RWPE2 (cell line): ENCODE results near the gene VAMP3.

Experiments
- ATAC-seq: fragments of 200-7000 bp; cut with Tn5 transposase; 3 replicates; pipeline ENCODE4 v1.9.1; 2021; ENCODE audit warnings: low read depth
- DNase-seq: peaks from one replicate; pipeline ENCODE4 v3.0.0-alpha.2; 2020; ENCODE audit warnings: low spot score
- H3K27ac ChIP-seq: fragments of 450-650 bp; 2 replicates; pipeline ENCODE4 v1.5.1; 2017; ENCODE audit warnings: mild to moderate bottlenecking; ENCODE audit not compliant: poor library complexity, severe bottlenecking
- H3K27me3 ChIP-seq: fragments of 250-450 bp; sonication (Bioruptor Pico); 2 replicates; pipeline ENCODE4 v1.5.1; 2021; ENCODE audit warnings: mild to moderate bottlenecking, moderate library complexity; ENCODE audit not compliant: insufficient read depth, poor library complexity, severe bottlenecking
- H3K36me3 ChIP-seq: fragments of 250-450 bp; sonication (Bioruptor Pico); 2 replicates; pipeline ENCODE4 v1.5.1; 2020; ENCODE audit warnings: low read depth, mild to moderate bottlenecking, moderate library complexity
- H3K4me1 ChIP-seq: fragments of 250-450 bp; sonication (Bioruptor Pico); 2 replicates; pipeline ENCODE4 v1.5.1; 2021; ENCODE audit warnings: mild to moderate bottlenecking, moderate library complexity; ENCODE audit not compliant: insufficient read depth, poor library complexity, severe bottlenecking
- H3K4me3 ChIP-seq: fragments of 250-450 bp; sonication (Bioruptor Pico); 2 replicates; pipeline ENCODE4 v1.5.1; 2021; ENCODE audit warnings: mild to moderate bottlenecking, moderate library complexity; ENCODE audit not compliant: severe bottlenecking
- H3K9me3 ChIP-seq: fragments of 250-450 bp; sonication (Bioruptor Pico); 2 replicates; pipeline ENCODE4 v1.5.1; 2021; ENCODE audit warnings: mild to moderate bottlenecking, moderate library complexity; ENCODE audit not compliant: severe bottlenecking
- CTCF ChIP-seq: fragments of 450-650 bp; IDR thresholded peaks from one replicate; pipeline ENCODE4 v1.5.1; 2017; ENCODE audit warnings: mild to moderate bottlenecking, moderate library complexity; ENCODE audit not compliant: poor library complexity, severe bottlenecking

VAMP3 gene

GRCh38 chr1:7760245-7760644 is 10.9 kb upstream of the VAMP3 start:
- H3K27me3 ChIP-seq = no peaks in the 10 kb centered on the region
- no peak for ATAC-seq
- no peaks in the 10 kb centered on the region for H3K36me3 ChIP-seq
- no peaks in the 10 kb centered on the region for H3K9me3 ChIP-seq
- no peak for TF ChIP-seq CTCF
- H3K4me3 ChIP-seq = no peak overlapping the region
- H3K4me1 ChIP-seq = no peaks in the 10 kb centered on the region
- H3K27ac ChIP-seq = no peak overlapping the region
- DNase-seq = no peak

GRCh38 chr1:7761103-7761502 is 10.0 kb upstream of the VAMP3 start:
- no peaks in the 10 kb centered on the region for H3K27me3 ChIP-seq
- no peaks in the 10 kb centered on the region for H3K36me3 ChIP-seq
- H3K9me3 ChIP-seq = no peaks in the 10 kb centered on the region
- DNase-seq (no peak), ATAC-seq (no peak)
- no peak overlapping the region for H3K4me3 ChIP-seq
- no peak overlapping the region for H3K27ac ChIP-seq
- TF ChIP-seq CTCF = no peak
- no peaks in the 10 kb centered on the region for H3K4me1 ChIP-seq

GRCh38 chr1:7767176-7767575 is 3.9 kb upstream of the VAMP3 start:
- no peak for TF ChIP-seq CTCF

GRCh38 chr1:7768583-7768982 is 2.5 kb upstream of the VAMP3 start:
- TF ChIP-seq CTCF = no peak
- no peak overlapping the region for H3K27ac ChIP-seq
- no peaks in the 10 kb centered on the region for H3K4me1 ChIP-seq
- DNase-seq = no peak
- no peak overlapping the region for H3K4me3 ChIP-seq
- H3K9me3 ChIP-seq = no peaks in the 10 kb centered on the region
- ATAC-seq = no peak
- no peaks in the 10 kb centered on the region for H3K27me3 ChIP-seq
- H3K36me3 ChIP-seq = peaks cover 9% of the 10 kb centered on the region

More at GRCh38 chr1:7767176-7767575, 3.9 kb upstream of the VAMP3 start:
- H3K4me1 ChIP-seq = no peaks in the 10 kb centered on the region
- DNase-seq = no peak
- H3K27ac ChIP-seq = no peak overlapping the region
- no peaks in the 10 kb centered on the region for H3K27me3 ChIP-seq
- no peaks in the 10 kb centered on the region for H3K36me3 ChIP-seq
- H3K9me3 ChIP-seq = no peaks in the 10 kb centered on the region
- ATAC-seq = no peak
- no peak overlapping the region for H3K4me3 ChIP-seq

- Histone ChIP-seq H3K9me3 (no peaks in the 10 kb centered on the region), H3K4me1 (no peaks in the 10 kb centered on the region), H3K27ac (no peak overlapping the region), H3K36me3 (peaks cover 21% of the 10 kb centered on the region), H3K27me3 (no peaks in the 10 kb centered on the region), H3K4me3 (no peak overlapping the region)
- ATAC-seq (no peak), DNase-seq (no peak)
- no peak for TF ChIP-seq CTCF
Observed at GRCh38 chr1:7769673-7770412, 1.3 kb upstream of the VAMP3 start.
